D721Med (cell line): ENCODE results near the gene GPR139.

Experiments
- DNase-seq: peaks from one replicate; pipeline ENCODE4 v3.0.0; 2011; ENCODE audit warnings: low spot score; ENCODE audit not compliant: insufficient read length
- FAIRE-seq: peaks from 2 replicates; lab custom pipeline; 2011; peaks lifted over from hg19 to GRCh38; lab: Jason Lieb, UNC
- CTCF ChIP-seq: IDR thresholded peaks from 2 replicates; pipeline ENCODE4 v1.5.1; 2012; ENCODE audit warnings: mild to moderate bottlenecking, control low read depth; ENCODE audit not compliant: insufficient read depth; ENCODE audit errors: missing control alignments

Gene GPR139

GRCh38 chr16:20073203-20074098 lies at the start of gene GPR139:
TSS of gene GPR139 (minus strand) at chr16:20073890. CDS start at chr16:20073616, 274 bp downstream.
- no peak for FAIRE-seq

GRCh38 chr16:20122011-20122410 lies 48.3 kb upstream of the GPR139 start:
- TF ChIP-seq CTCF = no peak
- DNase-seq = no peak
- no peak for FAIRE-seq

More at GRCh38 chr16:20073203-20074098, at the start of gene GPR139:
- no peak for TF ChIP-seq CTCF
- DNase-seq = no peak

- FAIRE-seq (no peak), DNase-seq (no peak)
- no peak for TF ChIP-seq CTCF
These were observed 40.7 kb upstream of the GPR139 start for GRCh38 chr16:20114356-20114755.

- FAIRE-seq (no peak), DNase-seq (no peak)
- no peak for TF ChIP-seq CTCF
These were observed 37.5 kb upstream of the GPR139 start for GRCh38 chr16:20111143-20111542.

GRCh38 chr16:20107083-20107482 lies 33.4 kb upstream of the GPR139 start:
- TF ChIP-seq CTCF = no peak
- DNase-seq = no peak
- FAIRE-seq = no peak

GRCh38 chr16:20104563-20105183 lies 31.0 kb upstream of the GPR139 start:
- FAIRE-seq = no peak
- DNase-seq = no peak

More at GRCh38 chr16:20104563-20105183, 31.0 kb upstream of the GPR139 start:
- no peak for TF ChIP-seq CTCF
